Esophagus squamous epithelium (tissue), 5 donors: ENCODE data around the gene TPK1. TPM values are rescaled to one million over a fixed set of nuclear protein-coding genes. Genes with fewer than 3 reads are reported as not detected.

Source experiments
- DNase-seq: peaks from one replicate; lab custom pipeline; 2025; lab: John Stamatoyannopoulos, UW
- H3K27ac ChIP-seq, 4 donors: fragments of 200-600 bp; sonication (generic); one replicate each; pipeline ENCODE4 v1.5.1; 2016 to 2019; ENCODE audit warnings: mild to moderate bottlenecking in 1 of 4
- H3K27me3 ChIP-seq, 4 donors: fragments of 200-600 bp; sonication (generic); 1 replicate in 3 of 4; 2 replicates in 1 of 4; pipeline versions ENCODE4 v1.5.1 to v1.6.0; 2017 to 2021; ENCODE audit warnings: antibody characterized with exemption in 1 of 4
- H3K36me3 ChIP-seq, 3 donors: fragments of 200-600 bp; sonication (generic); one replicate each; pipeline ENCODE4 v1.5.1; 2016 to 2019
- H3K4me1 ChIP-seq, 3 donors: fragments of 200-600 bp; sonication (generic); one replicate each; pipeline ENCODE4 v1.5.1; 2017 to 2019
- H3K4me3 ChIP-seq, 4 donors: fragments of 200-600 bp; sonication (generic); 1 replicate in 3 of 4; 2 replicates in 1 of 4; pipeline ENCODE4 v1.5.1; 2016 to 2019; ENCODE audit warnings: mild to moderate bottlenecking in 2 of 4, moderate library complexity in 1 of 4
- H3K9me3 ChIP-seq, 3 donors: fragments of 200-600 bp; sonication (generic); one replicate each; pipeline ENCODE4 v1.5.1; 2016 to 2019
- POLR2A ChIP-seq, 4 donors: fragments of 450-650 bp; IDR thresholded peaks; one replicate each; pipeline ENCODE4 v1.6.1; 2017; ENCODE audit warnings: antibody characterized with exemption in 4 of 4, mild to moderate bottlenecking in 4 of 4, moderate library complexity in 3 of 4
- WGBS, 2 donors: methylation state at CpG; one replicate each; pipeline ENCODE4 v1.1.5; 2018; 5-methylcytosine and 5-hydroxymethylcytosine counted together
- intact Hi-C: fragments of 100-400 bp; cut with DNase I; formaldehyde crosslinking; loops from one replicate; pipeline ENCODE4 v1.15.0; 2022
- total RNA-seq, 4 donors: library from RNA; depleted of rRNA; stranded (reverse); fragments of >200 nt; gene quantifications; one replicate each; pipeline ENCODE4 v1.1.0, GENCODE V29; 2016
- TF ChIP-seq, protein P1 (sequence below), 6 experiments: fragments of 450-650 bp in 4 of 6; fragments of 200-600 bp in 2 of 6; sonication (generic) in 2 of 6; IDR thresholded peaks; one replicate each; pipeline ENCODE4 v1.5.1; 2016 to 2019; ENCODE audit warnings: antibody characterized with exemption in 6 of 6, mild to moderate bottlenecking in 4 of 6, moderate library complexity in 4 of 6
- donor health status: DM: yes; HTN: yes; CAD: no.

TPK1 gene
- total RNA-seq, 4 donors from 2014 or later = 2.3 to 8.4 (median 2.7) TPM

DNA sequence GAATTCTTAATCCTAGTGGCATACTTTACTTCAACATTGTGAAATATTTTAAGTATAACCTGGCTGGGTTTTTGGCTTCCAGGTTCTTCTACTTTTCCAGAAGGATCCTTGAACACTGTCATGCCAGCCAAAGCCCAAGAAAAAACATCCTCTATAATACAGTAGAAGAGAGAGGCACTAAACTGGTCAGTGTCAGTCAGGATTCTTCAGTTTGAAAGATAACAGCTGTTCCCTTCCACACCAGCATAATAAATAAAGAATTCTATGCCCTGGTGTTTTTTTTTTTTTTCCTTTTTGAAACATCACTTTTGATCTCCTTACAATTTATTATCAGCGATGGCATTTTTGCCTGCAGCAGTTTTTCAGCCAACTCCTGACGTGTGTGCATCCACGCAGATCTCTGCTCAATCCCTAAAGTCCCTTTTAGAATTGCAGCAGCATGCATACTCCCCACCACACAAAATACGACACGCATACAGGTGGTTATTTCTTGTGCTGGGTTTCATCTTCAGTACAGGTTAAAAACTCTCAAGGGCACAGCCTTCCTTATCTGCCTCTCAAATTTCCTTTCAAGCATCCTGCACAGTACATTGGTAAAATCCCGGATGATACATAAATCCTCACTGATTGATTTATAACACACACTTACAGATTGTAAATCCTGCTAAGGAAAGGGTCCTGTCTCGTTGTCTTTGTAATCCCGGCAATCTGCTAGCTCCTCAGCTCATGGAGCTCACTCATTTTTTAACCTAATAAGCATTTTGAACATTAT is 100.2 kb downstream of the TPK1 start:
- no peak for TF ChIP-seq POLR2A (IDR thresholded peaks at IDR 0.05)
- TF ChIP-seq, protein P1, sequence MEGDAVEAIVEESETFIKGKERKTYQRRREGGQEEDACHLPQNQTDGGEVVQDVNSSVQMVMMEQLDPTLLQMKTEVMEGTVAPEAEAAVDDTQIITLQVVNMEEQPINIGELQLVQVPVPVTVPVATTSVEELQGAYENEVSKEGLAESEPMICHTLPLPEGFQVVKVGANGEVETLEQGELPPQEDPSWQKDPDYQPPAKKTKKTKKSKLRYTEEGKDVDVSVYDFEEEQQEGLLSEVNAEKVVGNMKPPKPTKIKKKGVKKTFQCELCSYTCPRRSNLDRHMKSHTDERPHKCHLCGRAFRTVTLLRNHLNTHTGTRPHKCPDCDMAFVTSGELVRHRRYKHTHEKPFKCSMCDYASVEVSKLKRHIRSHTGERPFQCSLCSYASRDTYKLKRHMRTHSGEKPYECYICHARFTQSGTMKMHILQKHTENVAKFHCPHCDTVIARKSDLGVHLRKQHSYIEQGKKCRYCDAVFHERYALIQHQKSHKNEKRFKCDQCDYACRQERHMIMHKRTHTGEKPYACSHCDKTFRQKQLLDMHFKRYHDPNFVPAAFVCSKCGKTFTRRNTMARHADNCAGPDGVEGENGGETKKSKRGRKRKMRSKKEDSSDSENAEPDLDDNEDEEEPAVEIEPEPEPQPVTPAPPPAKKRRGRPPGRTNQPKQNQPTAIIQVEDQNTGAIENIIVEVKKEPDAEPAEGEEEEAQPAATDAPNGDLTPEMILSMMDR (IDR thresholded peaks at IDR 0.05) = no peak
- DNase-seq = no peak
- Histone ChIP-seq H3K36me3 (no peaks in the 10 kb centered on the region), H3K27ac (no peak overlapping the region), H3K9me3 (no peaks in the 10 kb centered on the region), H3K4me3 (no peak overlapping the region), H3K27me3 (no peaks in the 10 kb centered on the region), H3K4me1 (no peaks in the 10 kb centered on the region)
- intact Hi-C loops = no loop called here
- WGBS, 2 donors = 40 to 46% methylated on average over 8 of the region's 8 CpGs

DNA sequence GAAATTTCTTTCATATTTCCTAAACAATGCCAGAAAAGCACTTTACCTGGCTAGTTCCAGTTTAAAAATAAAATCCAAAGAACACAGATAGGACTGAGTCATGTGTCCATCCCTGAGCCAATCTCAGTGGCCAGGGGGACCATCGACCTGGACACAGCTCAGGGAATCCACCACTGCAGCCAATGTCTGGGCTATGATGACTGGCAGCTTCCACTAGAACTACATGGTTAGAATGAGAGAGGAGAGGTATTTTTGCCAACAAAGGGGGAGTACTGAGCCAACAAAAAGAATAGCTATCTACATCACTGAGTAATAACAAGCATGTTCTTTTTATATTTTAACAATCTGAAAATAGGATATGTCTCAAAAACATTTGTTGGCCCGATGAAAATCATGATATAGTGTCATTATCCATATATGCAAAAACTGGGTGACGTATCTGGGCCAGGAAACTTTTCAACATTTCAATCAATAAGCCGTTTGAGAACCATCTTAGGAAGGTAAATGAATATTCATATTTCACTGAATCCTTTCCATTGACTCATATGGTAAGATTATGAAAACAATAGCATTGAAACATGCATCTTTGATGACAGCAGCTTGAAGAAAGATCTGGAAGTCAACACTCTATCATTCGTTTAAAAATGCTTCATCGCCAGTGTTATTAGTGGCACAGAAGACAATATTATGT is 104.0 kb downstream of the TPK1 start:
- no peaks in the 10 kb centered on the region for H3K9me3 ChIP-seq
- H3K4me1 ChIP-seq = no peaks in the 10 kb centered on the region
- no peak overlapping the region for H3K4me3 ChIP-seq
- H3K27me3 ChIP-seq = no peaks in the 10 kb centered on the region
- no peaks in the 10 kb centered on the region for H3K36me3 ChIP-seq
- intact Hi-C loops = no loop called here
- WGBS, 2 donors = 84 to 86% methylated on average over 6 of the region's 6 CpGs
- TF ChIP-seq, protein P1 (IDR thresholded peaks at IDR 0.05) = no peak
- TF ChIP-seq POLR2A (IDR thresholded peaks at IDR 0.05) = no peak
- H3K27ac ChIP-seq = no peak overlapping the region
- no peak for DNase-seq

DNA sequence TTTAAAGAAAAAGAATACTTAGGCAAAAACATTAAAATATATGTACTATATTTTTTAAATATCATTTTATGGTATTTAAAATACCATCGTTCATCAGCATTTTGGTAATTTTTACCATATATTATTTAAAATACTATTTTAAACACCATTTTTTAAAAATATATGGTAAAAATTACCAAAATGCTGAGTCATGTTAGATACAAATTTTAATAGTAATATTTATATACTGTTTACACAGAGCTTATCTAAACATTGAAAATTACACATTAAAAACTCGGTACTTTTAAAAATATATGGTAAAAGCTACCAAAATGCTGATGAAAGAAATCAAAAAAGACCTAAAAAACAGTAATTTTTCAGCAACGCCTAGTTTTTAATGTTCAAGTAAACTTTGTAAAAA is 105.6 kb downstream of the TPK1 start:
- DNase-seq = no peak
- Histone ChIP-seq H3K27me3 (no peaks in the 10 kb centered on the region), H3K9me3 (no peaks in the 10 kb centered on the region), H3K4me1 (no peaks in the 10 kb centered on the region), H3K4me3 (no peak overlapping the region), H3K36me3 (no peaks in the 10 kb centered on the region), H3K27ac (no peak overlapping the region)
- no peak for TF ChIP-seq POLR2A (IDR thresholded peaks at IDR 0.05)
- TF ChIP-seq, protein P1 (IDR thresholded peaks at IDR 0.05) = no peak
- intact Hi-C loops = no loop called here
- 76 to 80% methylated on average over 3 of the region's 3 CpGs for WGBS, 2 donors

DNA sequence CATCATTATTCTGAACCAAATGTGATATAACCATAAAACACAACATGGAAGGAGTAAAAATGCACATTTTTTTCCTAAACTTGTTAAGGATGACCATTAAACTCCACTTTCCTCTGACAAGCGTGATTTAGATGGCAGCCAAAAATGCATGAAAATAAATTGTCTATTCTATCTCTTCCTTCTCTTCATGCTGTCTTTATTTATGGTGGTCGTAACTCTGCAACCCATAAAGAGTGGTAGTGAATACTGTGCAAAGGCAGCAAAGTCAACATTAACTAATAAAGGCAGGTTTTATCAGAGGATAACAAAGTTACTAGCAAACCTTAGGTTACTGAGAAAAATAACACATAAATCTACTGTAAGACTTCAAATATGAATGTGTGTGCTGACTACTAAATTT is 106.6 kb downstream of the TPK1 start:
- 68 to 76% methylated on average over 2 of the region's 2 CpGs for WGBS, 2 donors
- H3K27me3 ChIP-seq = no peaks in the 10 kb centered on the region

More for the DNA sequence above, 106.6 kb downstream of the TPK1 start:
- intact Hi-C loops = no loop called here
- TF ChIP-seq, protein P1 (IDR thresholded peaks at IDR 0.05) = no peak
- no peak for TF ChIP-seq POLR2A (IDR thresholded peaks at IDR 0.05)
- no peak overlapping the region for H3K27ac ChIP-seq
- H3K9me3 ChIP-seq = no peaks in the 10 kb centered on the region
- H3K36me3 ChIP-seq = no peaks in the 10 kb centered on the region
- no peaks in the 10 kb centered on the region for H3K4me1 ChIP-seq
- no peak for DNase-seq
- H3K4me3 ChIP-seq = no peak overlapping the region
